ENCODE data around the gene DAPP1. TPM values are rescaled to one million over a fixed set of nuclear protein-coding genes. Genes with fewer than 3 reads are reported as not detected.

The DAPP1 gene
- total RNA-seq, 2 donors from 2014 or later = 2.0 to 3.4 TPM

DNA sequence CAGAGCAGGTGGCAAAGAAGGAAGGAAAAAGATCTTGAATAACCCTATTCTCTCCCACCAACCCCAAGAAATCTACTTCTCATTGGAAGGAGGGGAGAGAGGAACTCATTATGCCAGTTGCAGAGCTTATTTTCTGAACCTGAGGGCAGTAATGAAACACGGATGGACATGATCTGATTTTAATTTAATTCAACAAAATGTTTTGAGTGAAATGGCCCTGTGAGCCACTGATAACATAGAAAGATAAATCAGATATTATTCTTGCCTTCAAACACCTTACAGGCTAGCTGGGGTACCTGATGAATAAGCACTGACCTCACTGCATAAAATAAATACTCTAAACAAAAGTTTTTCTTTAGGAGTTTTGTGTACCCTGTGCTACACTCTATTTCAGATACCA, 30.3 kb downstream of the DAPP1 start:
- DNase-seq (no peak), ATAC-seq (no peak)
- intact Hi-C loops (cut with DNase I, micrococcal nuclease) = no loop called here

DNA sequence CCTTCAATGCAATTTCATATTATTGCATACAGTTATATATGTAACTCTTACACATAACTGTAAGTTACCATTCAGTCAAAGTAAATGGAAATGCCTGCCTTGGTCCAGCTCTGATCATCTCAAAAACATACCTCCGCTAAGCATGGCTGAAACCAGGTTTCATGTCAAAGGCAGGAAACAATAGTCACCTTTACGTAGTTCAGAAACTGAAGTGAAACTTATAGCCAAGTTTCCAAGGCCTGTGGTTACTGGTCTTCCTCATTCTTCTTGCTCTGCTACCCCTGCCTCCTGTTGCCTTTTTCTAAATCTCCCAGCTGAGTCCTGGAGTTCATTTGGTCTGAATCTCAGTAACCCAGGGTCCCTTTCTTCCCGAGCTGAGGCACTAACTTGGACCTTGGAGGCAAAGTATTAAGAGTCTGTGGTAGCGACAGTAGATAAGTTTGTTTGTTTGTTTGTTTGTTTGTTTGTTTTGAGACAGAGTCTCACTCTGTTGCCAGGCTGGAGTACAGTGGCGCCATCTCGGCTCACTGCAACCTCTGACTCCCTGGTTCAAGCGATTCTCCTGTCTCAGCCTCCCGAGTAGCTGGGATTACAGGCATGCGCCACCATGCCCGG, 30.8 kb downstream of the DAPP1 start:
- ATAC-seq = no peak
- no peak for DNase-seq
- intact Hi-C loops (cut with DNase I, micrococcal nuclease) = no loop called here

DNA sequence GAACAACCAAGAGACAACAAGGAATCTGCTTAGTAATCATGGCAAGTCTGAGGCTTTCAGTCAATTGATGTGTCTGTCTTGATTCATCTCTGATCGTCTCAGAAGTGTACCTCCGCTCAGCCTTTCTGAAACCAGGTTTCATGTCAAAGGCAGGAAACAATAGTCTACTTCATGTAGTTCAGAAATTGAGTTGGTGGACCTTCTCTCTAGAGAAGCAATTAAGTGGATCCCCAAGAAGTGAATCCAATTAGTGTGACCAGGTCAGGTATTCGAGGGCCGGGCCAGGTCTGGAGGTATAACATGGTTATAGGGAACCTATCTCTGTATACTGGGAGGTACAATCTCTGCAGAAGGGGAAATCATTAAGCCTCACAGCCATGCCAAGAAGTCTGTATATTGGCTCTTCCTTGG, 32.0 kb downstream of the DAPP1 start:
- intact Hi-C loops (cut with DNase I, micrococcal nuclease) = no loop called here
- ATAC-seq = no peak
- no peak for DNase-seq

- ATAC-seq (no peak), DNase-seq (no peak)
- intact Hi-C loops (cut with DNase I, micrococcal nuclease) = no loop called here
Observed at GRCh38 chr4:99852199-99852749, 35.6 kb downstream of the DAPP1 start.

DNA sequence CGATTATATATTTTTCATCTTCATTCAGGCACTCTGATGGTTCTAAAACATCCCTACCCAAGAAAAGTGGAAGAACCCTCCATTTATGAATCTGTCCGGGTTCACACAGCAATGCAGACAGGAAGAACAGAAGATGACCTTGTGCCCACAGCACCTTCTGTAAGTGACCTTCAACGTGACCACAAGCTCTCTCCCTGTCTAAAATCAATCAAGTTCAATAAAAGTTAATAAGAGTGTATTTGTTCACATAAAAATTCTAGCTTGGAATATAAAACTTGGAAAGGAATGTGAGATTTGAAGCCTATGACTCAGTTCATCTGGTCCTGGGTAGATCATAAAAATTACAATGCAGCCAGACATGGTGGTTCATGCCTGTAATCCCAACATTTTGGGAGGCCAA, 36.6 kb downstream of the DAPP1 start:
- intact Hi-C loops (cut with DNase I, micrococcal nuclease) = no loop called here
- DNase-seq (no peak), ATAC-seq (no peak)

DNA sequence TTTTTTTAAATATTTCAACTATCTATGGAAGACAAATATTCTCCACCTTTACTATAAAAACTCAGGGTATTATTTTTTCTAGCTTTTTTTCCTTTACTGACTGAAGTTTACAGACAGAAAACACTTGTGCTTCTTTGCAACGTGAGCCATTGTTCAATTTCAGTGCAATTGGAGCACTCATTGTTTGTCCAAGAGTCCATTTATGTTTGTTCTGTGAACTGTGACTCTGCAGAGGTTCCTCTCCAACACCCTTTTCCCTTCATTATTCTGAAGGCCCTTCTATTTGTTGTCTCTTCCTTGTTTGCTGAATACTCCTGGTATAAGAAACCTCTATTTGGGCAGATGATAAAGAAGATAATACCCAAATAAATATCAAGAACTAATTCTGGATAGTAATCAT, 37.4 kb downstream of the DAPP1 start:
- intact Hi-C loops (cut with DNase I, micrococcal nuclease) = no loop called here
- DNase-seq (no peak), ATAC-seq (no peak)

DNA sequence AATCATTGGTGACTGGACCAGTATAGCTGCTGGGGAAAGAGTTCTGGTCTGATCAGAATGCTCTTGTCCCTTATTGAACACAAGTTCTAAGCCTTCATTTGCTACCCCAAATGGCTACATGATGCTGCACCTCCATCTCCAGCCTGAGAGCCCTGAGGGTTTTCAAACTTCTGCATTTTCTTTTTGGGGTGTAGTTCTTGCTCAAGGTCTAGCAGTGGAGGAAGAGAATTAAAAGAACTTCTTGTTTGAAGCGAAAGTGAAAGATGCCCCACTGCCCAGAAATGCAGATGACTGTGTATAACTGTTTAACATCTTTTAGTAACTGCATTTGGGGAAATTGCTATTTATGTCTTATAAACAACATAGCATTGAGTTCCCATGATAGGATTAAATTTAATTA, 39.1 kb downstream of the DAPP1 start:
- DNase-seq (no peak), ATAC-seq (no peak)
- intact Hi-C loops (cut with DNase I, micrococcal nuclease) = no loop called here

- intact Hi-C loops (cut with DNase I, micrococcal nuclease) = no loop called here
- no peak for DNase-seq
- ATAC-seq = no peak
Observed at GRCh38 chr4:99856166-99856565, 39.5 kb downstream of the DAPP1 start.

- intact Hi-C loops (cut with DNase I, micrococcal nuclease) = no loop called here
- DNase-seq (no peak), ATAC-seq (no peak)
Observed at GRCh38 chr4:99857307-99857706, 40.7 kb downstream of the DAPP1 start.

DNA sequence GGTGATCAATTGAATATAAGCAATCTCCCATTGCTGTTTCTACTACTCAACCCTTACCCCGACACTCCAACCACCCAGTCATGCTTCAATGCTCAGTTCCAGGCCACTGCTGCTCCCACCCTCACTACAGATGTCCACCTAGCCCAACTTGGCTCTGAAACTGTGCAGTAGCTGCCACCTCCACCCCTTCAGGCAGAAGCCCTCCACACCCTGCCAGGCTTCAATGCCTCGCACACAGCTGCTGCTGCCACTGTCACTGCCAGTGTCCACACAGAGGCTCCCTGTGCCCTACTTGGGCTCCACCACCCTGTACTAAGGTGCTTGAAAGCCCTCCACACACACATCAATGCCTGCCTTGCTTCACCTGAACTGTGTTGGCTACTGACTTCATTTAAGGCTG, 43.0 kb downstream of the DAPP1 start:
- DNase-seq = no peak
- intact Hi-C loops (cut with DNase I, micrococcal nuclease) = no loop called here
- ATAC-seq = no peak

GRCh38 chr4:99860521-99860920, 43.9 kb downstream of the DAPP1 start:
- ATAC-seq = no peak
- DNase-seq = no peak
- intact Hi-C loops (cut with DNase I, micrococcal nuclease) = no loop called here

GRCh38 chr4:99861120-99861905, 44.7 kb downstream of the DAPP1 start:
- intact Hi-C loops (cut with DNase I, micrococcal nuclease) = no loop called here
- ATAC-seq (peak; percentile 78), DNase-seq (no peak)

DNA sequence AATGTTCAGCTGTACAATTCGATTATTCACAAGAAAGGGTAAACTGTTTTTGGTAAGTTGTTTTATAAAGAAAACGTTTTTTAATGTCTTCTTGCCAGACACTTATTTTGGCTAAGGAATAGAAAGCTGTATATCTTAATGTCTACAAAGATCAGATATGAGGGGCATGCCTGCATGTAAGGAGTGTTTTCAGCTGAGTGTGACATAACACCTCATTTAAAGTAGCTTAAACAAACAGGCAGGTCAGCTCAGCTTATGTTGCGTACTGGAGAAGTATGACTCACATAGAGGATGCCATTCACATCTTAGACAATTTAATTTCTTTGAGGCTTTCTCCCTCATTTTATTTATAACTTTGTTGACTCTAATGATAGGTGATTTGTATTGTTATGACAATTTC, 47.2 kb downstream of the DAPP1 start:
- DNase-seq = no peak
- peak; percentile 29 for ATAC-seq

GRCh38 chr4:99868126-99868596, 51.5 kb downstream of the DAPP1 start:
- no peak for ATAC-seq
- no peak for DNase-seq
- intact Hi-C loops (cut with DNase I, micrococcal nuclease) = no loop called here

More for the DNA sequence above, 47.2 kb downstream of the DAPP1 start:
- intact Hi-C loops (cut with DNase I, micrococcal nuclease) = no loop called here

DNA sequence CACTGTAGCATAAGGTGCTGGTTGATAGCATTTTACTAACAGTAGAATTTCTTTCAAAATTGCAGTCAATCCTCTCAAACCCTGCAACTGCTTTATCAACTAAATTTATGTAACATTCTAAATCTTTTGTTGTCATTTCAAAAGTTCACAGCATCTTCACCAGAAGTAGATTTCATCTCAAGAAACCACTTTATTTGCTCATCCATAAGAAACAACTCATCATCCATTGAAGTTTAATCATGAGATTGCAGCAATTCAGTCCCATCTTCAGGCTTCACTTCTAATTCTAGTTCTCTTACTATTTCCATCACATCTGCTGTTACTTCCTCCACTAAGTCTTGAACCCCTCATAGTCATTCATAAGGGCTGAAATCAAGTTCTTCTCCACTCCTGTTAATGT, 55.9 kb downstream of the DAPP1 start:
- DNase-seq = no peak
- no peak for ATAC-seq
- intact Hi-C loops (cut with DNase I, micrococcal nuclease) = no loop called here

DNA sequence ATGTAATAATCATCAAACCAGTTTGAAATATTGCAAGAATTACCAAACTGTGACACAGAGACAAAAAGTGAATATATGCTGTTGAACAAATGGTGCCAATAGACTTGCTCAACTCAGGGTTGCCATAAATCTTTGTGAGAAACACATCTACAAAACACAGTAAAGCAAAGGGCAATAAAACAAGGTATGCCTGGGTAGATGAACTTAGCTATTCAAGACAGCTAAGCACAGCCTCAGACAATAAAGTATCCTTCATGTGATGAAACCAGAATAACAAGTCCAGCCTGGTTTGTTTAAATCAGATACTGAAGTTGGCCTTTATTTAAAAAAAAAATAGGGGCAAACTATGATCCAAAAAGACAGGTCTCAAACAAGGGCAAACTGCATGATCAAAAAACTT, 58.4 kb downstream of the DAPP1 start:
- ATAC-seq (peak; percentile 89), DNase-seq (no peak)
- intact Hi-C loops (cut with DNase I, micrococcal nuclease) = no loop called here

GRCh38 chr4:99876946-99877345, 60.3 kb downstream of the DAPP1 start:
- ATAC-seq (no peak), DNase-seq (no peak)
- intact Hi-C loops (cut with DNase I, micrococcal nuclease) = no loop called here

GRCh38 chr4:99878604-99879003, 62.0 kb downstream of the DAPP1 start:
- no peak for ATAC-seq

DNA sequence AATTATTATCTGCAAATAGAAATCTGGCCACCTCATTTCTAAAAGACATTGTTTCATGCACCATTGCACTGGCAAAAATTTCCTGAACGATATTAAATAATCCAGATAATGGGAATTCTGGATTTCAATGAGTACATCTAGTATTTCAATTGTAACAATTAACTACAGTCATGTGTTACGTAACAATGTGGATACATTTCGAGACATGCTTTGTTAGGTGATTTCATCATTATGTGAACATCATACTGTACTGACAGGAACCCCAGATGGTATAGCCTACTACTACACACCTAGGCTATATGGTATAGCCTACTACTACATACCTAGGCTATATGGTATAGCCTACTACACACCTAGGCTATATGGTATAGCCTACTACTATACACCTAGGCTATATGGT, 62.8 kb downstream of the DAPP1 start:
- intact Hi-C loops (cut with DNase I, micrococcal nuclease) = no loop called here
- DNase-seq (no peak), ATAC-seq (no peak)

More at GRCh38 chr4:99878604-99879003, 62.0 kb downstream of the DAPP1 start:
- intact Hi-C loops (cut with DNase I, micrococcal nuclease) = no loop called here
- no peak for DNase-seq

DNA sequence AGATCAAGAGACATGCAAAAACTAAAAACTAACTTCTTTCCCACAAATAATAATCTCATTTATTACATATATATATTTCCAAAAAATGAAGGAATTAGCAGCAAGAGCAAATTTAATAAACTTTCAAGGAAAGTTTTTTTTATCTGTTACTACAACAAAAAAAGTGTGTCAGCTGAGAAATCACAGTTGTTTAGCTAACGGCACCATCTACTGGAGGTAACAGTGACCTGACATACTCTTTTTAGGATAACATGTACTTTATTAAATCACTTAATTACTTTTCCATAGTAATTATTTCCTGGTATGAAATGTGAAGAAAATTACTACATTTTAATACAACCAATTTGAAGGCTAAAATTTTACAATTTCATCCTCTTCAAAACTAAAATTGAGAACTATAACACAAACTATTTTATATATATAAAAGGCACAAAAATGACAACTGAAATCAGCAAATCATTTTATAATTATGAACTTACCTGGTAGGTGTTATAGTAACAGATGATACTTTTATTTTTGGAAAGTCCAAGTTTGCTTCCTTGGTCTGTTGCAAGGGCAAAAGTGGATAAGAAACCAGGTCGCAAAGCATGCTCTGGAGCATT, 68.5 kb downstream of the DAPP1 start:
- intact Hi-C loops (cut with DNase I, micrococcal nuclease) = loop anchor here in 1 of 2 donors (5.0 kb wide), 1 partner anchor 323 kb away; the partner anchor contains the start of gene TRMT10A
- DNase-seq = no peak
- ATAC-seq = no peak
